Stomach (tissue), 9 donors: ENCODE results near the gene LIN52. TPM values are rescaled to one million over a fixed set of nuclear protein-coding genes. Genes with fewer than 3 reads are reported as not detected.
A peak's percentile ranks its signal among the peaks of the same experiment; 100 is the strongest.

Experiments used
- DNase-seq, 2 donors: peaks; one replicate each; pipeline versions ENCODE4 v3.0.0 to v3.0.0-alpha.2; 2013 to 2019
- H3K27ac ChIP-seq, 5 donors: fragments of 200-600 bp in 4 of 5; sonication (generic) in 4 of 5; one replicate each; pipeline ENCODE4 v1.5.1; 2013 to 2019; ENCODE audit warnings: mild to moderate bottlenecking in 1 of 5, moderate library complexity in 1 of 5
- H3K27me3 ChIP-seq, 3 donors: fragments of 200-600 bp; sonication (generic); one replicate each; pipeline ENCODE4 v1.5.1; 2017 to 2019; ENCODE audit warnings: mixed run types in 1 of 3
- H3K36me3 ChIP-seq, 4 donors: fragments of 200-600 bp; sonication (generic); 1 replicate in 3 of 4; 2 replicates in 1 of 4; pipeline ENCODE4 v1.5.1; 2016 to 2019
- H3K4me1 ChIP-seq, 4 donors: fragments of 200-600 bp; sonication (generic); one replicate each; pipeline ENCODE4 v1.5.1; 2016 to 2019
- H3K4me3 ChIP-seq, 4 donors: fragments of 200-600 bp; sonication (generic) in 3 of 4; one replicate each; pipeline ENCODE4 v1.5.1; 2016 to 2019; ENCODE audit warnings: mild to moderate bottlenecking in 1 of 4
- H3K9me3 ChIP-seq, 4 donors: fragments of 200-600 bp; sonication (generic); one replicate each; pipeline ENCODE4 v1.5.1; 2016 to 2019
- CTCF ChIP-seq, 7 experiments: fragments of 450-650 bp in 4 of 7; fragments of 200-600 bp in 3 of 7; sonication (generic) in 3 of 7; IDR thresholded peaks; one replicate each; pipeline ENCODE4 v1.5.1; 2016 to 2019; ENCODE audit warnings: antibody characterized with exemption in 7 of 7, control low read depth in 2 of 7, mild to moderate bottlenecking in 1 of 7
- EP300 ChIP-seq: sonication (generic); formaldehyde crosslinking; IDR thresholded peaks from one replicate; pipeline ENCODE4 v1.6.1; 2017; ENCODE audit warnings: antibody characterized with exemption
- POLR2A ChIP-seq, 4 donors: fragments of 450-650 bp; IDR thresholded peaks; one replicate each; pipeline ENCODE4 v1.6.1; 2016; ENCODE audit warnings: antibody characterized with exemption in 4 of 4, control low read depth in 2 of 4, mild to moderate bottlenecking in 1 of 4, moderate library complexity in 1 of 4
- POLR2AphosphoS5 ChIP-seq, 3 donors: sonication (generic); formaldehyde crosslinking; IDR thresholded peaks; one replicate each; pipeline ENCODE4 v1.6.1; 2016; ENCODE audit warnings: antibody characterized with exemption in 3 of 3
- WGBS, 5 donors: extraction: QIAGEN DNeasy Blood & Tissue Kit in 3 of 5; methylation state at CpG; one replicate each; pipeline versions ENCODE4 v1.1.5 to v1.1.7; 2013 to 2018; 5-methylcytosine and 5-hydroxymethylcytosine counted together
- intact Hi-C: fragments of 100-400 bp; cut with DNase I; formaldehyde crosslinking; loops from one replicate; pipeline ENCODE4 v1.15.1; 2023; ENCODE audit warnings: low total_unique reads
- polyA plus RNA-seq, 3 donors: library from polyadenylated mRNA; stranded (reverse); fragments of 200-250 nt; gene quantifications; one replicate each; pipeline ENCODE4 v1.2.3, GENCODE V29; 2013
- total RNA-seq, 5 donors: library from RNA; depleted of rRNA; stranded (reverse); fragments of >200 nt; gene quantifications; one replicate each; pipeline versions ENCODE4 v1.1.0 to v1.2.3, GENCODE V29; 2014 to 2016
- donor health status: healthy with polysubstance abuse.
- donor health status: Bipolar disorder and iron deficiency.
- donor health status: healthy.

Gene LIN52
- total and polyA plus RNA-seq, 8 donors, result 0.87 to 16.7 (median 6.9) TPM

GRCh38 chr14:74080820-74081460 lies 3.8 kb upstream of the LIN52 start:
- no peak for TF ChIP-seq POLR2AphosphoS5 (IDR thresholded peaks at IDR 0.05)
- Histone ChIP-seq H3K27me3 (no peaks in the 10 kb centered on the region), H3K4me1 (peaks cover 20 to 59% (median 47%) of the 10 kb centered on the region in 4 donors), H3K4me3 (no peak overlapping the region), H3K9me3 (no peaks in the 10 kb centered on the region), H3K27ac (peak overlapping the region in 4 of 5 donors; percentile 43 to 67 (median 53)), H3K36me3 (no peaks in the 10 kb centered on the region)
- DNase-seq, result peak in 1 of 2 donors; percentile 22
- intact Hi-C loops, result no loop called here
- 19 to 57% (median 35%) methylated on average over 4 of the region's 4 CpGs for WGBS, 5 donors

GRCh38 chr14:74081491-74081890 lies 3.3 kb upstream of the LIN52 start:
- Histone ChIP-seq H3K27me3 (no peaks in the 10 kb centered on the region), H3K27ac (peak overlapping the region in 4 of 5 donors; percentile 19 to 67 (median 44)), H3K4me1 (peaks cover 24 to 60% (median 49%) of the 10 kb centered on the region in 4 donors), H3K9me3 (no peaks in the 10 kb centered on the region), H3K36me3 (no peaks in the 10 kb centered on the region), H3K4me3 (no peak overlapping the region)
- intact Hi-C loops, result no loop called here
- DNase-seq, result no peak
- 82 to 91% (median 86%) methylated on average over 3 of the region's 3 CpGs for WGBS, 5 donors
- TF ChIP-seq CTCF (IDR thresholded peaks at IDR 0.05) (no peak), EP300 (no peak), POLR2A (IDR thresholded peaks at IDR 0.05) (no peak), POLR2AphosphoS5 (IDR thresholded peaks at IDR 0.05) (no peak)

GRCh38 chr14:74083161-74083560 lies 1.6 kb upstream of the LIN52 start:
- intact Hi-C loops, result no loop called here
- TF ChIP-seq POLR2AphosphoS5 (IDR thresholded peaks at IDR 0.05) (no peak), POLR2A (IDR thresholded peaks at IDR 0.05) (no peak), EP300 (no peak), CTCF (IDR thresholded peaks at IDR 0.05) (no peak)
- H3K4me1 ChIP-seq, result peaks cover 24 to 54% (median 47%) of the 10 kb centered on the region in 4 donors
- no peaks in the 10 kb centered on the region for H3K27me3 ChIP-seq
- 79 to 90% (median 83%) methylated on average over 3 of the region's 3 CpGs for WGBS, 5 donors
- peak overlapping the region; percentile 17 to 97 (median 91) for H3K27ac ChIP-seq
- H3K4me3 ChIP-seq, result peak overlapping the region; percentile 63 to 88 (median 84)
- H3K36me3 ChIP-seq, result no peaks in the 10 kb centered on the region
- H3K9me3 ChIP-seq, result no peaks in the 10 kb centered on the region
- peak in 1 of 2 donors; percentile 4 for DNase-seq

- Histone ChIP-seq H3K36me3 (no peaks in the 10 kb centered on the region), H3K4me3 (peak overlapping the region; percentile 63 to 88 (median 84)), H3K27me3 (no peaks in the 10 kb centered on the region), H3K4me1 (peaks cover 24 to 54% (median 47%) of the 10 kb centered on the region in 4 donors), H3K27ac (peak overlapping the region; percentile 90 to 97 (median 94)), H3K9me3 (no peaks in the 10 kb centered on the region)
- DNase-seq, result no peak
- intact Hi-C loops, result no loop called here
- TF ChIP-seq POLR2AphosphoS5 (IDR thresholded peaks at IDR 0.05) (no peak), EP300 (no peak), POLR2A (IDR thresholded peaks at IDR 0.05) (no peak), CTCF (IDR thresholded peaks at IDR 0.05) (no peak)
- 0 to 2% (median 2%) methylated on average over 15 of the region's 15 CpGs for WGBS, 5 donors
Observed at GRCh38 chr14:74083784-74084276, 926 bp upstream of the LIN52 start.
